GM10248 (cell line): ENCODE data around the gene MYO5A.
A peak's percentile ranks its signal among the peaks of the same experiment; 100 is the strongest.

ENCODE experiments used
- CTCF ChIA-PET: fragments of 300-600 bp; sonication (Branson Sonifier 250); formaldehyde crosslinking; extraction: SDS; loops from one replicate; lab custom pipeline; 2021; ENCODE audit warnings: antibody characterized with exemption; lab: Yijun Ruan, JAX
- POLR2A ChIA-PET: fragments of 350-650 bp; sonication (Branson Sonifier 250); formaldehyde crosslinking; extraction: SDS; loops from one replicate; lab custom pipeline; 2020; ENCODE audit warnings: antibody characterized with exemption; lab: Yijun Ruan, JAX
- DNase-seq: peaks from one replicate; pipeline ENCODE4 v3.0.0; 2012; ENCODE audit errors: extremely low spot score
- TF ChIP-seq, protein P1 (sequence below): IDR thresholded peaks from 2 replicates; pipeline ENCODE4 v1.5.1; 2012; ENCODE audit warnings: mild to moderate bottlenecking, low read depth; ENCODE audit errors: extremely low read depth, missing control alignments, control extremely low read depth

Gene MYO5A

DNA sequence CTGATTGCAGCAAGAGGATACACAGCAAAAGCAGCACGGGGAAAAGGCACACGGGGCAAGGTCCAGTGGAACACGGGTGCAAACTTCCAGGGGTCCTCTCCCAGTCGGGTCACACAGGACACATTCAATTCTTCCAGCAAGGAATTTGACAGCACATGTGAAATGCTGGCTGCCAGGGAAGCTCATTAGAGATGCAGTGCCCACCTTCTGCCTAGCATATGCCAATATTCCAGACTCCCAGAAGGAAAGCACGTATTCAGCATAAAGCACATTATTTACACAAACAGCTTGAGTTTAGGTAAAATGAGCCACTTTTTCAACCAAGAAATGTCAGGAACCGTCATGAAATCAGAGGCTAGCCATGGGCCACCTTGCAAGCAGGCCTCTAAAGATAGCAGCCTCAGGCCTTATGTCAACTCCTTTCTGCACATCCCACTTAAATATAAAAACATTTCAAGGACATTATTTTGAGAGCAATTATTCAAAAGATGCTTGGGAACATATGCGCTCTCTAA is 252.4 kb downstream of the MYO5A start:
- no peak for DNase-seq
- ChIA-PET POLR2A (no interaction called here), CTCF (interaction anchor here (6.7 kb wide), 1 partner anchor 17 kb away, joined by 48 read pairs; no protein-coding TSS in a partner anchor)
- TF ChIP-seq, protein P1, sequence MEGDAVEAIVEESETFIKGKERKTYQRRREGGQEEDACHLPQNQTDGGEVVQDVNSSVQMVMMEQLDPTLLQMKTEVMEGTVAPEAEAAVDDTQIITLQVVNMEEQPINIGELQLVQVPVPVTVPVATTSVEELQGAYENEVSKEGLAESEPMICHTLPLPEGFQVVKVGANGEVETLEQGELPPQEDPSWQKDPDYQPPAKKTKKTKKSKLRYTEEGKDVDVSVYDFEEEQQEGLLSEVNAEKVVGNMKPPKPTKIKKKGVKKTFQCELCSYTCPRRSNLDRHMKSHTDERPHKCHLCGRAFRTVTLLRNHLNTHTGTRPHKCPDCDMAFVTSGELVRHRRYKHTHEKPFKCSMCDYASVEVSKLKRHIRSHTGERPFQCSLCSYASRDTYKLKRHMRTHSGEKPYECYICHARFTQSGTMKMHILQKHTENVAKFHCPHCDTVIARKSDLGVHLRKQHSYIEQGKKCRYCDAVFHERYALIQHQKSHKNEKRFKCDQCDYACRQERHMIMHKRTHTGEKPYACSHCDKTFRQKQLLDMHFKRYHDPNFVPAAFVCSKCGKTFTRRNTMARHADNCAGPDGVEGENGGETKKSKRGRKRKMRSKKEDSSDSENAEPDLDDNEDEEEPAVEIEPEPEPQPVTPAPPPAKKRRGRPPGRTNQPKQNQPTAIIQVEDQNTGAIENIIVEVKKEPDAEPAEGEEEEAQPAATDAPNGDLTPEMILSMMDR: no peak

DNA sequence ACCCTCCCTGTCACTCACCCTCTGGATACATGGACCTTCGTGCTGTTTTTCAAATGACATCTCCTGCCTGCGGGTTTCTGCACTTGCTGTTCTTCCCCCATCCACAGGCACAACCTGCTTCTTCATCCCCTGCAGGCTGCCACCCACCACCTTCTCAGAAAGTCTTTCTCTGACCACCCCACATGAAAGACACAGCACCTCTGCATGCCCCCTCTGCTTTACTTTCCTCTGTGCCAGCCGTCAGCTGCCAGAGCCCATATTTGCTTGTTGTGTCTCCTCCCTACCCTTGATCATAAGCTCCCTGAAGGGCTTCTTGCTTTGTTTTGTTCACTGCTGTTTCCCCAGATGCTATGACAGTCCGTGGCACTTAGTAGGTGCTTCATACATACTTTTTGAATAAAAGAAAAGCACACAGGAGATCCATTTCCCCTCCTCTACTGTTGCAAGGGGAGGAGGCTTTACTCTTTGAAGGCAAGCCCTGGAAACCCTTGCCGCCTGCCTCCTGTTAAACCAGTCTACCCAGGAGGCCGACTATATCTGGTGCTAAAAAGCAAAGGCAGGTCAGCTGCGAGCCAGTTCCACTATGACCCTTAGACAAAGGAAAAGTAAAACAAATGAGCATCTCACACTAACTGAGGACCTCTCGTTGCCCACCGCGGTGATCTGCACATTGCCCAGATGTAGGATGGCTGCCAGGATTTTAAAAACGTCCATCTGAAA is 265.0 kb downstream of the MYO5A start:
- POLR2A ChIA-PET: no interaction called here
- no peak for DNase-seq
- TF ChIP-seq, protein P1: no peak
- CTCF ChIA-PET: no interaction called here

DNA sequence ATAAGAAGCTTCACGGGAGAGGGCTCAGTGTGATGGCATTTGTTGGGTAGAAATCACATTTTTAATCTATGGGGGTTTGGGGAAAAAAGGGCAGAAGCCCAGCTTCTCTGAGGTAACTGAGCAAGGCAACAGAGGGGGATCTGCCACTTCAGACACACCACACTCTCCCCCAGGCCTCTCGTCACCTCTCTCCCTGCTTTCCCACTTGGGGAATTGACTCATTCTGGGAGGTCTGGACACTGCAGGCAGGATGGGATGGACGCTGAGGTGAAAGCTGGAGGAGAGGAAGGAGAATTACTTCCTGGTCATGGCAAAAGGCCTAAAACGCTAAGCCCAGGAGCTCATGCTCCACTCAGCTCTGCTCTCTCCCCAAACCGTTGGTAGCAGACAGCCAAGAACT is 266.3 kb downstream of the MYO5A start:
- CTCF ChIA-PET: interaction anchor here (0.9 to 10.9 kb wide), 6 partner anchors 9 to 471 kb away, joined by 3 to 204 read pairs (median 15); no protein-coding TSS in a partner anchor
- DNase-seq: peak; percentile 27
- TF ChIP-seq, protein P1: no peak
- POLR2A ChIA-PET: interaction anchor here (0.5 kb wide), 1 partner anchor 22 kb away, joined by 3 read pairs; no protein-coding TSS in a partner anchor

DNA sequence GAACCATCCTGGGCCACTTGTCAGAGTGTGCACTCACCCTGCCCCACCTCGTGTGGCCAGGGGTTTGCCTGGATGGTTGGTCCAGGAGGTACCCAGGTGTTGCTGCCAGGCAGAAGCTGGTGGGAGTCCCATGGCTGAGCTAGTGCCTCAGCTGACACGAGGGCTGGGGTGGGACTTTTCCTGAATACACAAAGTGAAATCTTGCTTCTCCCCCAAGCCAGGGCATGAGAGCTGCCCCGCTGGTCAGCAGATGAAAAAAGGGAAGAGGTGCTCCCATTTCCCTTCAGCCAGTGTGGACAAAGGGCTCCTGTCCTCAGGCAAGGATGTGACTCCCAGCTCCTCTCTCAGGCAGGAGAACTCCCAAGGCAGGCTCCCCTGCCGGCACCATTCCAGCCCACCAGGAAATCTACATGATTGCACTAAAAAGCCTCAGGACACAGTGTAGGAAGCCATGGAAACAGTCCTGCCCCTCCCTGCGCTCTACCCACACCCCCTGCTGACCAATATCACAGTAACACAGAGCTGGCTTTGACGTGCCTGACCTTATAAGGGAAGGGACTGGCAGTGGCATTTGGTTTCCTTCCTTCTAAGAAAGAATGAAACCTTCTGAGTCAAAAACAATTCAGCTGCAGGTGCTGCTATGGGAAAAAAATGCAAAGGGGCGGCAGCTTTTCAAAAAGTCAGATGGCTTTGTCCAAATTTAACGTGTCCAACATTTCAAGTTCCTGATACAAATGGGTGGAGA is 267.0 kb downstream of the MYO5A start:
- peak; percentile 86 for DNase-seq
- POLR2A ChIA-PET: no interaction called here
- TF ChIP-seq, protein P1: no peak
- CTCF ChIA-PET: interaction anchor here (0.9 to 10.9 kb wide), 9 partner anchors 10 to 471 kb away, joined by 3 to 204 read pairs (median 3); no protein-coding TSS in a partner anchor

DNA sequence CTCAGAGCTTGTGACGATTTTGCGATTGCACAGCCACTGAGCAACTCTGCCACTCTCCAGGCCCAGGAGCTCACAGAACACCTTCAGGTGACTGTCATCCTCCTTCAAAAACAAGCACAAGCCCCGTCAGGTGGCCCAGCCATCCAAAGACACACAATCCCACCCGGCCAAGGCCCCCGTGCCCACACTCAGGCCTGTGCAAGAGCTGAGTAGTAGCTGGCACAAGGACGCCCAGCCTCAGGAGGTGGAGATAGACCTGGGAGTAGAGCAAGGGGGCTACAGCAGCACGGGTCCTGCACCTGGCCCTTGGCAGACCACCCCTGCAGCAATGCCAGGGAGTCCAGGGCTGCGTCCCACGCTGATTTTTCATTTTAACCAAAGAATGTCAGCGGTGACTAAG is 267.7 kb downstream of the MYO5A start:
- no peak for DNase-seq
- POLR2A ChIA-PET: no interaction called here
- CTCF ChIA-PET: interaction anchor here (1.0 to 10.9 kb wide), 9 partner anchors 10 to 472 kb away, joined by 3 to 204 read pairs (median 5); no protein-coding TSS in a partner anchor
- TF ChIP-seq, protein P1: no peak

DNA sequence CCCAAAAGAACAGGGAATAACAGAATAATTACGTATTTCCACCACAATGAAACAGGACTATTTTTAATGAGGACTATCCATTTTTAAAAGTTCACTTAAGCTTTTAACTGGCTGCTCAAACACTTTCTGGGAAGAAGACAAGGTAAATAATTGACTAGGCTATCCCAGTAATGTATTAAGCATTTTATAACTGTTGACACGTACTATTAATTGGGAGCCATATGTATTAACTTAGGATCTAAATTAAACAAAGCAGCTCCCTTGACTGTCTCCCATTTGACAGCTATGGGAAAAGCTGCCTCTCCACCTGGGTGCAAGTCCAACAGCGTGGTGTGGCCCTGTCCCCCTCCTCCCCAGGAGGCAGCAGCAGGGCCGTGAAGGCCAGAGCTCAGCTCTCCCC is 269.2 kb downstream of the MYO5A start:
- DNase-seq: no peak
- TF ChIP-seq, protein P1: no peak
- POLR2A ChIA-PET: no interaction called here
- CTCF ChIA-PET: interaction anchor here (1.3 to 10.9 kb wide), 6 partner anchors 10 to 473 kb away, joined by 4 to 204 read pairs (median 17); no protein-coding TSS in a partner anchor
